Right renal cortex interstitium (tissue), 3 donors: ENCODE data around the gene TAS1R1. TPM values are rescaled to one million over a fixed set of nuclear protein-coding genes. Genes with fewer than 3 reads are reported as not detected.

Experiments
- DNase-seq, 3 donors: peaks; one replicate each; pipeline ENCODE4 v3.0.0-alpha.2; 2013; ENCODE audit warnings: low read depth in 3 of 3, low spot score in 2 of 3
- polyA plus RNA-seq, 3 donors: library from polyadenylated mRNA; unstranded; fragments of 120-200 nt; gene quantifications; one replicate each; pipeline ENCODE4 v1.2.1, GENCODE V29; 2013; ENCODE audit not compliant: insufficient read length in 3 of 3

TAS1R1 gene
- under 1 TPM in 2 of 3 donors, not detected in 1; 0.08 to 0.17 TPM for polyA plus RNA-seq

DNA sequence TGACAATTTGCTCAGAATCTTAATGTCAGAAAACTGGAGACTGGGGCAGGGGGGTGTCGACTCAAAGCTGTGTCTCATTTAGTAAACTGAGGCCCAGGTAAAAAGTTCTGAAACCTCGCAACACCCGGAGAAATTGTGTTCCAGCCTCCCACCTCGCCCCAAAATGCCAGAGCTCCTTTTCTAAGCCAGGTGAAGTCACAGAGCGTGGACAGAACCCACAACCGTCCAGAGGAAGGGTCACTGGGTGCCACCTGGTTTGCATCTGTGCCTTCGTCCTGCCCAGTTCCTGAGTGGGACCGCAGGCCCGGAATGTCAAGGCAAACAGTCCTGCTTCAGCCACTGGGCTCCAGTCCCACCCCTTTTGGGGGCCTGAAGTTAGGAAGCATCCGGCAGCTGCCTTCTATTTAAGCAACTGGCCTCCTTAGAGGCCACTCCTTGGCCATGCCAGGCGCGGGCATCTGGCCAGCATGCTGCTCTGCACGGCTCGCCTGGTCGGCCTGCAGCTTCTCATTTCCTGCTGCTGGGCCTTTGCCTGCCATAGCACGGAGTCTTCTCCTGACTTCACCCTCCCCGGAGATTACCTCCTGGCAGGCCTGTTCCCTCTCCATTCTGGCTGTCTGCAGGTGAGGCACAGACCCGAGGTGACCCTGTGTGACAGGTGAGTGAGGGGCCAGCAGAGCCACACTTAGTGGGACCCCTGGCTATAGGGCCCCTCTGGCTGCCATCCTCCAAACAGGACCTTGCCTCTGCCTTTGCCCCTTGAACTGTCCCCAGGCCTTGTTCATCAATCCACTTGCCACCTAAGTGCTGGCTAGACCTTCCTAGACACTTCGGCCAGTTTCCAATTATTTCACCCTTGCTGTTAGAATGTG is at the start of gene TAS1R1:
Gene TAS1R1, plus strand, starts transcription at position 401 of the 872 bp plus-strand sequence. Its CDS starts 67 bp downstream, at position 468.
- DNase-seq = no peak

GRCh38 chr1:6505367-6506209 is 49.5 kb upstream of the TAS1R1 start:
- no peak for DNase-seq

DNA sequence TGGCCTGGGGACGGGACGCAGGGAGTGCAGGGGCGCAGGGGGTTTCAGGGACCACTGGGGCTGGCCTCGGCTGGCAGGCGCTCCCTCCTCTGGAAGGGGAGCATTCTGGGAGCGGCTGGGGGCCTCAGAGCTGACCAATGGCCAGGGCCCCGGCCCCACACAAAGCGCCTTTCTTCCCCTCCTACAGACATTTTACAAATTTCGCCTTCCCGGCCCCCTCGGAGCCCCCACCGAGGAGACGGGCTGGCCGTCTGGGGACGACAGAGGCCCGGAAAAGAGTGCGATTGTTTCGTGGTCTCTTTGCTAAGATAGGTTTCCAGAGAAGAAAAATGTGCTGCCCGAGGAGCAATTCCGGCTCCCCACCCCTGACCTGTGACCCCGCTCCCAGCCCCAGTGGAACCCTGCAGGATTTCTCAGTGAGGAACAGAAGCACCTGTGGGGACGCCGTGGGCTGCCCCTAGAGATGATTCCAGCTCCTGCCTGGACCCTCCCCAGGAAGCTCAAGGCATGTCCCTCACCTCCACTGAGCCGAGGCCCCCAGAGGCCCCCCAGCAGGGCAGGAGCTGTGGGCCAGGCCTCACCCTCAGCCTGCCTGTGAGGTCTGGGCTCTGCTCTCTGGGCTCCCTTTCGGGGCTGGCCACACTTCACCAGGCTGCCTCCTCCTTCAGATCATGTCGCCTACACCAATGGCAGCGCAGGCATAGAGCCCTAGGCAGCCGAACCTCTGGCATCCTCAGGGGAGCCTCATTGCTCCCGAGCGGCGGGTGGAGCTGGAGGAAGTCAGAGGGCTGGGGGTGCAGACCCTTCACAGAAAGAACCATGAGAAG is 48.7 kb upstream of the TAS1R1 start:
- no peak for DNase-seq

GRCh38 chr1:6507037-6507428 is 48.1 kb upstream of the TAS1R1 start:
- DNase-seq = no peak

- DNase-seq = no peak
These were observed 47.6 kb upstream of the TAS1R1 start for GRCh38 chr1:6507461-6507911.

GRCh38 chr1:6508154-6508815 is 46.8 kb upstream of the TAS1R1 start:
- DNase-seq = no peak

- no peak for DNase-seq
These were observed 46.3 kb upstream of the TAS1R1 start for GRCh38 chr1:6508816-6509189.

- no peak for DNase-seq
These were observed 45.7 kb upstream of the TAS1R1 start for GRCh38 chr1:6509220-6509918.

DNA sequence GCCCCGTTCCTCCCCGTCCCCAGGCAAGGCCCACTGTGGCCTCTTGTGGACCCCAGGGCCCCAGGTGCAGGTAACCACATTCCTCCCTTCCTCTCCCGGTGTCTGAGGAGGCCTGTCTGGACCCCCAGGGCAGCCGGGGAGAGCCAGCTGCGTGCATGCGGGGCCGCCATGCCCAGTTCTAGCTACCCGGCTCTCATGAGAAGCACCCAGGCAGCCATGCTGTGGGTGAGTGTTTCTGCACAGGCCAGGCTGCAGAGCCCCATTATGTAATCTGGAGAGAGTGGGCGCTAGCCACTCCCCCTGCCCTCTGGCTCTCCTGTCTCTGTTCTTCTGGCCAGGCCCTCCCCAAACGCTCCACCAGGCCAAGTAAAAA is 45.2 kb upstream of the TAS1R1 start:
- DNase-seq = no peak

DNA sequence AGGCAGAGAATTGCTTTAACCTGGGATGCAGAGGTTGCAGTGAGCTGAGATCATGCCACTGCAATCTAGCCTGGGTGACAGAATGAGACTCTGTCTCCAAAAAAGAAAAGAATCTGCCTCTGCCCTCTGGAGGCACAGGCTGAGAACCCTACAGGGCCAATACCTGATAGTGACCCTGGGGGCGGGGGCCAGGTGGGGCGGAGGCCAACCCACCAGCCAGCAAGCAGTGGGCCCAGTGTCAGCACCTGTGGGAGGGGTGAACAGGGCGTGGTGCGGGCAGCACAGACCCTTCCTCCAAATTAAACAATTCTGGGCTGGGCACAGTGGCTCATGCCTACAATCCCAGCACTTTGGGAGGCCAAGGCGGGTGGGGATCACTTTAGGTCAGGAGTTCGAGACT is 44.6 kb upstream of the TAS1R1 start:
- DNase-seq = no peak

DNA sequence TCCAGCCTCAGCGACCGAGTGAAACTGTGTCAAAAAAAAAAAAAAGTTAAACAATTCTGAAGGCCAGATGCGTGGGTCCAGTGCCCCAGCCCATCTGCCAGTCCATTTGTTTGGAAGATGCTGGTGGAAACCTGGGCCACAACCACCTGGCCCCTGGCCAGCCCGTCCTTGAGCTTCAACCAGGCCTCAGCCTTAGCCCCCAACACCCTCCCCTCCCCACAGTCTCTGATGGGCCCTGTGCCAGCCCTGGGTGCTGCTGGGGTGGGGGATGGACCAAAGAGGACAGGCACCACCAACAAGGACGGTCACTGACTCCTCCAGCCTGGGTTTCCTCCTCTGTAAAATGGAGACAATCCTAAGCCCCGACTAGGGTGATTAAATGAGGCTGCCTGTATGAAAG is 44.1 kb upstream of the TAS1R1 start:
- DNase-seq = no peak

DNA sequence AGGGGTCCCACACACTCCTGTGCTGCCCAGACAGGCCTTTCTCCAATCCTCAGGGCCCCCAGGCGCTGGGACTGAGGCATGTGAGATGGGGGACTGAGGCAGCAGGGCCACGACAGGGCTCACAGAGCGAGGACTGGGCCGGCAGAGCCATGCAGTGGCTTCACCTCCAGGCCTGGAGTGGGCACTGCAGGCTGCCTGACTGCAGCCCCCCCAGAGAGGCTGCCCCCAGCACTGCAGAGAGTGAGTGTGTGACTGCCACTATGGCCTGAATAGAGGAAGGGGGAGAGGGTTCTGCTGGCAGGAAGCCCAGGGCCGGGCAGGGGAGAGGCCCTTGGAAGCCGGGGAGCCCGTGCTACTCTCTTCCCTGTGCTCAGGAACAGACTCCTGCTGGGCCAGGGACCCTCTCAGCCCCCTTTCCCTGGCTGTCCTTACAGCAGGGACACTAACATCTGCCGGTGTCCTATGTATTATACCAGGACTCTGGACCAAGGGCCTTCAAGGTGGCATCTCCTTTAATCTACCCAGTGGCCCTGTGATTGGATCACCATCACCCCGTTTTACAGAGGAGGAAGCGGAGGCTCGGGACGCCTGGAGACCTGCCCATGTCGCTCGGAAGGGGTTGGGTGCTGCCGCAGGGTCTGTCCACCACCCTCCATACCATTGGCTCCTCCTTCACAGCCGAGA is 43.4 kb upstream of the TAS1R1 start:
- DNase-seq = no peak

- DNase-seq = no peak
These were observed 42.7 kb upstream of the TAS1R1 start for GRCh38 chr1:6512245-6512907.

- DNase-seq = no peak
These were observed 42.2 kb upstream of the TAS1R1 start for GRCh38 chr1:6512908-6513280.

GRCh38 chr1:6513320-6513801 is 41.7 kb upstream of the TAS1R1 start:
- DNase-seq = no peak

GRCh38 chr1:6515771-6516170 is 39.3 kb upstream of the TAS1R1 start:
- no peak for DNase-seq

GRCh38 chr1:6517435-6517851 is 37.7 kb upstream of the TAS1R1 start:
- no peak for DNase-seq

DNA sequence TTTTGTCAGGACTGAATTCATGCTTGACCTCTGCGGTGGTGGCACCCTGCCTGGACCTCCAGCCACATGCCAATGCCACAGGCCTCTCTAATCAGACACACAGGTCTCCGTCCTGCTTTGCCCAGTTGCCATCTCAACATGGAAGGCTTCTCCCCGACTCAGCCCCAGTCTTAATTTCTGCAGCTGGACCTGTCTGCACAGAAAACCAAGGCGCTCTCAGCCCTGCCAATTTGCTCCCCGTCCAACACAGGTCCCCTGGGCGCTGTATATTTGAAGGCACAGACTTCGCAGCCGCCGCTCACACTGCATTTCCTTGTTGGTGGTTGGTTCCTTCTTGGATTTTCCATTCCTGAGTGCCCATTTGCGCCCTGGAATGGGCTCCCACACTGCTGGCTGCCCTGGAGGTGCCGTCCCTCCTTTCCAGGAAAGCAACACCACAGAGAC is 35.6 kb upstream of the TAS1R1 start:
- DNase-seq = no peak
